ENCODE measurements around the gene DDIAS.

DDIAS gene

DNA sequence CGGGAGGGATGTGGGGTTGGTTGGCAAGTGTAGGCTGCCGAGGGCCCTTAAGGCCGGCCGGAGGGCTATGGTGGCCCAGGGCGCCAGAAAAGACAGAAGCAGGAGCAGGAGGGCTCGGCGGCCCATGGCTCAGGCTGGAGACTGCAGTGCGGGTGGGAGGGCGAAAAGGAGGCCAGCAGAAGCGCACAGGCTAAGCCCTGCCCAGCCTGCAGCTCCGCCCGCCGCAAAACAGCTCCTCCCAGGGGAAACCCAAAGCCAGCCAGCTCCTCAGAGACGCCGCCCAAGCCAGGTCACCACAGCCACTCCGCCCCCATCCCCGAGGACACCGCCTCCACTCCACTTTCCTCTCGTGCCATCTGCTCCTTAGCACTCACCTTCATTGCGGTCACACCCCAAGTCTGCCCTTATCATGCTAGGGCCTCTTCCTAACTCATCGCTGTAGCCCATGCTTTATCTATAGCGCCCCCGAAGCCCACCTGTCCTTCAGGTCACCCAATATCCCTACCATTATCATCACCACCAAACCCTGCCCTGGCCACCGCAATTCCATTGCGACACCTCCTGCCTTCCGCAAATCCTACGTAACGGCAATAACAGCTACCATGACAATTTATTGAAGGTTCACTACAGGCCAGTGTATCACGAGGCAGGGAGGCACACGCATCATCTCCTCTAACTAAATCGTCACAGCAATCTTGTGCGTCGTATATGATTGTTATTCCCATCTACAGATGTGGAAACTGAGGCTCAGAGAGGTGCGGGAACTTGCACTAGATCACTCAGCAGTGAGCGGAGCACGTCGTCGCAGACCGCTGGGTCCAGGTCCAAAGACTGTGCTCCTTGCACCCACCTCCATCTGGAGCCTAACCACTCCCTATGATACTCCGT is 1.0 kb upstream of the DDIAS start, which contains the start of gene PRCP:
PRCP (minus strand) TSS at position 154 of the 888 bp plus-strand sequence; CDS start at position 126, 28 bp downstream.
- Histone ChIP-seq H3K9ac (no peak within 1 kb of the TSS), H3K27ac (peak within 1 kb of the TSS; percentile 91), H3K4me3 (ENCODE audit: low read depth, low read length) (peak within 1 kb of the TSS; percentile 77), H3K4me2 (ENCODE audit: low read length) (peak within 1 kb of the TSS; percentile 89), H3K79me2 (no peaks in the 10 kb centered on the region), H2AFZ (peak within 1 kb of the TSS; percentile 84), H3K27me3 (ENCODE audit: control insufficient read depth, insufficient read depth, low read length) (no peaks in the 10 kb centered on the region), H3K36me3 (ENCODE audit: control insufficient read depth, insufficient read depth, low read length) (no peaks in the 10 kb centered on the region), H3K4me1 (no peaks in the 10 kb centered on the region), H3K9me3 (ENCODE audit: control insufficient read depth, low read length) (no peaks in the 10 kb centered on the region)
- TF ChIP-seq, protein P1, sequence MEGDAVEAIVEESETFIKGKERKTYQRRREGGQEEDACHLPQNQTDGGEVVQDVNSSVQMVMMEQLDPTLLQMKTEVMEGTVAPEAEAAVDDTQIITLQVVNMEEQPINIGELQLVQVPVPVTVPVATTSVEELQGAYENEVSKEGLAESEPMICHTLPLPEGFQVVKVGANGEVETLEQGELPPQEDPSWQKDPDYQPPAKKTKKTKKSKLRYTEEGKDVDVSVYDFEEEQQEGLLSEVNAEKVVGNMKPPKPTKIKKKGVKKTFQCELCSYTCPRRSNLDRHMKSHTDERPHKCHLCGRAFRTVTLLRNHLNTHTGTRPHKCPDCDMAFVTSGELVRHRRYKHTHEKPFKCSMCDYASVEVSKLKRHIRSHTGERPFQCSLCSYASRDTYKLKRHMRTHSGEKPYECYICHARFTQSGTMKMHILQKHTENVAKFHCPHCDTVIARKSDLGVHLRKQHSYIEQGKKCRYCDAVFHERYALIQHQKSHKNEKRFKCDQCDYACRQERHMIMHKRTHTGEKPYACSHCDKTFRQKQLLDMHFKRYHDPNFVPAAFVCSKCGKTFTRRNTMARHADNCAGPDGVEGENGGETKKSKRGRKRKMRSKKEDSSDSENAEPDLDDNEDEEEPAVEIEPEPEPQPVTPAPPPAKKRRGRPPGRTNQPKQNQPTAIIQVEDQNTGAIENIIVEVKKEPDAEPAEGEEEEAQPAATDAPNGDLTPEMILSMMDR (IDR thresholded peaks at IDR 0.05) = no peak

DNA sequence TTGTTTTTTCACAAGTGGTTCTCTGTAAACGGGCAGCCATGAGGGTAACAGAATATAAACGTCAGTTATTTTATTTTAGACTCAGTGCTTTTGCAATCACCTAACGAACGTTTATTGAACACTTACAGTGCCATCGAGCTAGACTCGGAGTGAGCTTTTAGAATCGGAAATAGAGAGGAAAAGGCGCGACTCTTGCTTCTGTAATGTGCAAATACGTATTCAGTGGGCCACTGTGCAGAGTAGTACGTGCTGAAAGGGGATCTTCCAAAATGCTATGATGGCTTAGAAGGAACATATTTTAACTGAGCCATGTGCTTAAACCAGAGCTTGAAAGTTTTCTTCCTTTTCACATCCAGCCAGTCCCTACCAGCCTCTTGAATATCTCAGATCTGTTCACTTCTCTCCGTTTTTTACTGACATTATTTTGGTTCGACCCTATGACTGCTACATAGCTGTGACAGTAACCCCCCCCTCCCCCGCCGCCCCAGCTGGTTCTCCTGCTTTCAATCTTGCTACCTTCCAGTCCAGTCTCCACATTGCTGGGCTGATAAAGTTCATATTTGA is 468 bp downstream of the DDIAS start:
- Histone ChIP-seq H3K9me3 (ENCODE audit: control insufficient read depth, low read length) (no peaks in the 10 kb centered on the region), H3K4me1 (no peaks in the 10 kb centered on the region), H3K9ac (no peak overlapping the region), H3K79me2 (no peaks in the 10 kb centered on the region), H3K4me3 (ENCODE audit: low read depth, low read length) (no peak overlapping the region), H3K4me2 (ENCODE audit: low read length) (peak overlapping the region; percentile 89), H2AFZ (peak overlapping the region; percentile 84), H3K36me3 (ENCODE audit: control insufficient read depth, insufficient read depth, low read length) (no peaks in the 10 kb centered on the region), H3K27me3 (ENCODE audit: control insufficient read depth, insufficient read depth, low read length) (no peaks in the 10 kb centered on the region), H3K27ac (no peak overlapping the region)
- TF ChIP-seq, protein P1 (IDR thresholded peaks at IDR 0.05) = no peak

DNA sequence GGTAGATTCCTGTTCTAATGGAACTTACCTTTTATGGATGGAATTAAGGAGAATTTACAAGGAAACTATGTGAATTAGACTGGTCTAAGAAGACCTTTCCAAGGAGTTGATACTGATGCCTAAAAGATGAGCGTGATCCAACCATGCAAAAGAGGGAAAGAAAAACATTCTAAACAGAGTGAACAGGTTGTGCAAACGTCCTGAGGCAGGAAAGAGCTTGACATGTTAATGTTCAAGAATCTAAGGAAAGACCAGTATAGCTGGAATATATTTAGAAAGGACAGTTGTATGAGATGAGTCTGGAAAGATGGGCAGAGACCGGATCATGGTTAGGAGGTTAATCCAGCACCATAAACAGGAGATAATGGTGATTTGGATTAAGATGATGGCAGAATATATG is 1.3 kb downstream of the DDIAS start:
- no peak overlapping the region for H3K27ac ChIP-seq

DNA sequence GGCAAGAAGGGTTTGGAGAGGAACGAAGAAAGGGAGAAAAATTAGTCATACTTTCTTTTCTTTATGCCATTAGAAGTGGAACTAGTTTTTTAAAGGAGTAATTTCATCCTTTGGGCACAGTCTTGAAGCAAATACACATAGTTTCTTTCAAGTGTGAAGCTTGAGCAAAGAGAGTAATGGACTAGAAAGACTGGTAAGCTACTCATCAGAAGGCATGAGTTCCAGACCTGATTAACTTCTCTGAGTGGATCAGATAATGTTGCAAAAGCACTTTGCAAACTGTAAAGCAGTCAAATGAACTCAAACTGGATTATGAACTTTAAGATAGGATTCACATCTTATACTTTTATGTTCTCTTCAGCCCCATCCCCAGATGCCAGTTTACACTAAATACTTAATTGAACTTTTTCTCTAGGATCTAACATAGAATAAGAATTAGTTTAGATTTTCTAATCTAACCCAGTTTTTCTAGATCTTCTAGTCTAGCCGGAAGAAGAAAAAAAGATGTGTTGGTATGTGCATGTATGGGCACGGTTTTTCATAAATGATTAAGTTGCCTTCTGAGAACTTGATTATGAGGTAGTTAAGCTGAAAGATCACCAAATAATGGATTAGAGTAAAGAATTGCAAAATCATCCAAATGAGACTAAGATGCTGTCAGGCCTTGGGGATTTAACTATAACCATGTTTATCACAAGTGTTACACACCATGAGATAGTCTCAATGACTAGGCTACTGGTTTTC is 2.5 kb downstream of the DDIAS start:
- Histone ChIP-seq H3K79me2 (no peaks in the 10 kb centered on the region), H3K9ac (no peak overlapping the region), H3K9me3 (ENCODE audit: control insufficient read depth, low read length) (no peaks in the 10 kb centered on the region), H2AFZ (no peak overlapping the region), H3K27me3 (ENCODE audit: control insufficient read depth, insufficient read depth, low read length) (no peaks in the 10 kb centered on the region), H3K27ac (no peak overlapping the region), H3K36me3 (ENCODE audit: control insufficient read depth, insufficient read depth, low read length) (no peaks in the 10 kb centered on the region), H3K4me1 (no peaks in the 10 kb centered on the region), H3K4me3 (ENCODE audit: low read depth, low read length) (no peak overlapping the region), H3K4me2 (ENCODE audit: low read length) (no peak overlapping the region)
- TF ChIP-seq, protein P1 (IDR thresholded peaks at IDR 0.05) = no peak

More for the DNA sequence above, 1.3 kb downstream of the DDIAS start:
- Histone ChIP-seq H3K4me1 (no peaks in the 10 kb centered on the region), H3K4me2 (ENCODE audit: low read length) (no peak overlapping the region), H3K4me3 (ENCODE audit: low read depth, low read length) (no peak overlapping the region), H3K79me2 (no peaks in the 10 kb centered on the region), H3K36me3 (ENCODE audit: control insufficient read depth, insufficient read depth, low read length) (no peaks in the 10 kb centered on the region), H3K9ac (no peak overlapping the region), H2AFZ (no peak overlapping the region), H3K27me3 (ENCODE audit: control insufficient read depth, insufficient read depth, low read length) (no peaks in the 10 kb centered on the region), H3K9me3 (ENCODE audit: control insufficient read depth, low read length) (no peaks in the 10 kb centered on the region)
- TF ChIP-seq, protein P1 (IDR thresholded peaks at IDR 0.05) = no peak
